Activated CD4-positive, alpha-beta memory T cell treated with anti-CD3 and anti-CD28 coated beads for 36 hours (primary cell): Measurements from ENCODE around the gene DLG2. TPM values are rescaled to one million over a fixed set of nuclear protein-coding genes. Genes with fewer than 3 reads are reported as not detected.
"Not testable (repeated sequence)": the region's sequence is repeated elsewhere in the genome, so short reads cannot be mapped to it uniquely, and the experiment has no call there.

ENCODE experiments used
- CTCF ChIA-PET: fragments of 350-600 bp; sonication (Branson Sonifier 250); formaldehyde crosslinking; loops from one replicate; lab custom pipeline; 2021; ENCODE audit warnings: antibody characterized with exemption, inconsistent platforms; lab: Charles Lee
- POLR2A ChIA-PET: fragments of 350-600 bp; sonication (Branson Sonifier 250); formaldehyde crosslinking; loops from one replicate; lab custom pipeline; 2021; ENCODE audit warnings: antibody characterized with exemption; lab: Charles Lee
- DNase-seq: peaks from one replicate; pipeline ENCODE4 v3.0.0-alpha.2; 2020
- H3K27ac Mint-ChIP-seq: one replicate; pipeline ENCODE4 v1.8.0; 2021; ENCODE audit warnings: mixed read lengths
- H3K27me3 Mint-ChIP-seq: one replicate; pipeline ENCODE4 v1.8.0; 2021; ENCODE audit warnings: mixed read lengths
- H3K36me3 Mint-ChIP-seq: one replicate; pipeline ENCODE4 v1.8.0; 2021; ENCODE audit warnings: mixed read lengths
- H3K4me1 Mint-ChIP-seq: one replicate; pipeline ENCODE4 v1.8.0; 2021; ENCODE audit warnings: low read depth, mixed read lengths
- H3K4me3 Mint-ChIP-seq: one replicate; pipeline ENCODE4 v1.8.0; 2021; ENCODE audit warnings: mild to moderate bottlenecking, mixed read lengths
- H3K9me3 Mint-ChIP-seq: one replicate; pipeline ENCODE4 v1.8.0; 2021; ENCODE audit warnings: mixed read lengths
- intact Hi-C: fragments of 100-400 bp; cut with micrococcal nuclease; formaldehyde crosslinking; loops from one replicate; pipeline ENCODE4 v1.15.1; 2023
- total RNA-seq, 2 experiments: library from RNA; stranded (reverse); gene quantifications; one replicate each; pipeline ENCODE4 v1.2.3, GENCODE V29; 2021

Gene DLG2
- total RNA-seq, 2 experiments from 2014 or later, result 1.7 to 2.1 TPM

DNA sequence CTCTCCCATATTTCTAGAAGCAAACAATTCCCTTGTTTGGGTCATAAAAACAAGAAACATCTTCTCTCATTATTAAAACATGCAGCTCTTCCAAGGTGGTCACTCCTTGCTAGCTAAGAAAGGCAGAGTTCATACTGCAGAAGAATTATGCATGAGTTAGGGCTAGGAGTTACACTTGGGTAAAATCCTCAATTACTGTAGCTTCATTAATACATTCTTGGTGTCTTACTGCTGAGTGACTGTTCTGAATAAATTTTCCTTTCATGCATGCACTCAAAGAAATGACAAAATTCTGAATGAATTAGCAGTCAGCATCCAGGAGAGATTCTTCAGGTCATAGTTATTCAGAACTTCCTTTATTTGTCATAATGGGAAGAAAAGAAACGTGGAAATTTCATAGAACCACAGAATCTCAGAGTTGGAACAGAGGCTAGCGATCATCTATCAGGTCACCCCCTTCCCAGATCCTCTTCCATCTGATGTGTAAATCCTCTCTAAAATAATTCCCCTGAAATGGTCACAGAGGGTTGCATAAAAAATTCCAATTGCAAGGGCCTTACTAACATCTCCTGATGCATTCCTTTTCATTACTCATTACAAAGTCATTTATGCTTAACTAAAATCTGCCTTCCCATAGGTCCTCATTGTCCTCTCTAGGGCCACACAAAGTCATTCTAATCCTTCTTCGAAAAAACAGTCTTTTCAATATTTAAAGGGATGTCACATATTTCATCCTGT lies 771.5 kb downstream of the DLG2 start:
- H3K4me3 Mint-ChIP-seq, result no peak overlapping the region
- H3K9me3 Mint-ChIP-seq, result peaks cover 44% of the 10 kb centered on the region
- ChIA-PET POLR2A (no interaction called here), CTCF (no interaction called here)
- DNase-seq, result no peak
- H3K27me3 Mint-ChIP-seq, result no peaks in the 10 kb centered on the region
- intact Hi-C loops, result no loop called here
- no peaks in the 10 kb centered on the region for H3K36me3 Mint-ChIP-seq
- no peaks in the 10 kb centered on the region for H3K4me1 Mint-ChIP-seq
- H3K27ac Mint-ChIP-seq, result no peak overlapping the region

GRCh38 chr11:84854498-84854880 lies 772.7 kb downstream of the DLG2 start:
- H3K4me1 Mint-ChIP-seq, result no peaks in the 10 kb centered on the region
- peaks cover 42% of the 10 kb centered on the region for H3K9me3 Mint-ChIP-seq
- POLR2A ChIA-PET, result no interaction called here
- H3K36me3 Mint-ChIP-seq, result no peaks in the 10 kb centered on the region
- CTCF ChIA-PET, result no interaction called here
- intact Hi-C loops, result no loop called here
- no peaks in the 10 kb centered on the region for H3K27me3 Mint-ChIP-seq
- no peak overlapping the region for H3K4me3 Mint-ChIP-seq
- no peak overlapping the region for H3K27ac Mint-ChIP-seq
- DNase-seq, result no peak

DNA sequence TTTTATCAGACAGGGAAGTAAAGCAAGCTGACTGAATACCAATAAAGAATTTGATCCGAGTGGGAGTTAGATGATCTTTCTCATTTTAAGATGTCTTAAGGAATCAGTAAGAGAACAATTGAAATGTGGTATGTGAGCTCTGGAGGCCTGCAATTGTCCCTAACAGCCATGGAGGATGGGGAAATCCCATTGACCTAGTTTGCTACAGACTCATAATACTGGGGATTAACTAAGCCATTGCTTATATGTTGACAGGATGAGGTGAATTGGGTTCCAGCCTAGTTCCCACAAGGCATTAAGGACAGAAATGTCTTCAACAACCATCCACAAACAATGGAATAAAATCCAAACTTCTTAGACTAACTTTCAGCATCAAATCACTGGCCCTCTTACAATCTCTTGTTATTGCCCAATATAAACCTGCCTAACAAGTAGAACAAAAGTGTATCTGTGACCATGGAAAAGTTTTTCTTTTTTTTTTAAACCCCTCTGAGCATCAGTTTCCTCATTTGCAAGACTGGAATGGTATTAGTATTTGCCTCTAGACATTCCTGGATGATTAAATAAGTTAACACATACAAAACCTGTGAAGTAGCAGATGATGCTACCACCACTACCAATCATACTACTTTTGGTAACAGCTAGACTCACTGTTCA lies 773.2 kb downstream of the DLG2 start:
- POLR2A ChIA-PET, result no interaction called here
- Mint-ChIP-seq H3K4me3 (no peak overlapping the region), H3K27ac (no peak overlapping the region), H3K4me1 (no peaks in the 10 kb centered on the region), H3K36me3 (no peaks in the 10 kb centered on the region), H3K27me3 (no peaks in the 10 kb centered on the region), H3K9me3 (peaks cover 44% of the 10 kb centered on the region)
- no peak for DNase-seq
- intact Hi-C loops, result no loop called here
- CTCF ChIA-PET, result no interaction called here

GRCh38 chr11:84847842-84848241 lies 779.3 kb downstream of the DLG2 start:
- no peaks in the 10 kb centered on the region for H3K27me3 Mint-ChIP-seq
- no peaks in the 10 kb centered on the region for H3K4me1 Mint-ChIP-seq
- H3K9me3 Mint-ChIP-seq, result peaks cover 39% of the 10 kb centered on the region
- DNase-seq, result no peak
- intact Hi-C loops, result no loop called here
- H3K36me3 Mint-ChIP-seq, result no peaks in the 10 kb centered on the region
- no peak overlapping the region for H3K4me3 Mint-ChIP-seq
- ChIA-PET CTCF (no interaction called here), POLR2A (no interaction called here)
- H3K27ac Mint-ChIP-seq, result no peak overlapping the region

DNA sequence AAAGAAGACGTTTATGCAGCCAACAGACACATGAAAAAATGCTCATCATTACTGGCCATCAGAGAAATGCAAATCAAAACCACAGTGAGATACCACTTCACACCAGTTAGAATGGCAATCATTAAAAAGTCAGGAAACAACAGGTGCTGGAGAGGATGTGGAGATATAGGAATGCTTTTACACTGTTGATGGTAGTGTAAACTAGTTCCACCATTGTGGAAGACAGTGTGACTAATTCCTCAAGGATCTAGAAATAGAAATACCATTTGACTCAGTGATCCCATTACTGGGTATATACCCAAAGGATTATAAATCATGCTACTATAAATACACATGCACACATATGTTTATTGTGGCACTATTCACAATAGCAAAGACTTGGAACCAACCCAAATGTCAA lies 786.9 kb downstream of the DLG2 start:
- DNase-seq, H3K36me3 Mint-ChIP-seq, H3K27ac Mint-ChIP-seq, POLR2A ChIA-PET, CTCF ChIA-PET, H3K27me3 Mint-ChIP-seq, H3K4me3 Mint-ChIP-seq, H3K4me1 Mint-ChIP-seq, intact Hi-C loops: not testable (repeated sequence)
- H3K9me3 Mint-ChIP-seq, result peaks cover 34% of the 10 kb centered on the region

DNA sequence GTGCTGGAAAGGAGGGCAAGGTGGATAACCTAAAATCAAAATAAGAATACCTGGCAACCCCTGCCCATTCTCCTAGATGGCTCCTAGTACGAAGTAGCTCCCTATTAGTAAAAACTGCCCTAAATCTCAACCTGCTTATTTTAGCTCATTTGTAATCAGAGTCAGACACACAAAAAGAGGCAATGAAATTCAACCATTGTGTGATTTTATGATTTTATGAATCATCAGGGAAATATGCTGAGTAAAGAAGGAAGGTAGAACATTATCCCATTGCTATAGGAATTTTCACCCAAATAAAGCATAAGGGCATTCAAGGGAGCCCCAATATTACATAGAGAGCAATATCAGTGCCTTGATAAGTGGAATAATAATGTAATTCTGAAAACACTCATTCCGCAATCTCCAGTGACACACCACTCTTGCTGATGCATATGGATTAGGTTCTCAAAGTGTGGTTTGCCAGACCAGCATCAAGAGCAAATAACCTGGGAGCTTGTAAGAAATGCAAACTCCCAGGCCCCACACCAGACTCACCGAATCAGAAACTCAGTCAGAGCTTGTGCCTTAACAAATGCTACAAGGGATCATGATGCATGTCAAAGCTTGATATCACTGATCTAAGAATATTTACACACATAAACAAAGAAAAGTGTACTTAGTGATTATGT lies 789.6 kb downstream of the DLG2 start:
- no peak for DNase-seq
- H3K27ac Mint-ChIP-seq, result no peak overlapping the region
- ChIA-PET POLR2A (no interaction called here), CTCF (no interaction called here)
- no peak overlapping the region for H3K4me3 Mint-ChIP-seq
- intact Hi-C loops, result no loop called here
- H3K9me3 Mint-ChIP-seq, result peaks cover 31% of the 10 kb centered on the region
- H3K36me3 Mint-ChIP-seq, result no peaks in the 10 kb centered on the region
- no peaks in the 10 kb centered on the region for H3K27me3 Mint-ChIP-seq
- no peaks in the 10 kb centered on the region for H3K4me1 Mint-ChIP-seq

- Mint-ChIP-seq H3K4me3 (no peak overlapping the region), H3K36me3 (no peaks in the 10 kb centered on the region), H3K4me1 (no peaks in the 10 kb centered on the region), H3K27me3 (no peaks in the 10 kb centered on the region), H3K9me3 (peaks cover 24% of the 10 kb centered on the region), H3K27ac (no peak overlapping the region)
- ChIA-PET CTCF (no interaction called here), POLR2A (no interaction called here)
- DNase-seq, result no peak
- intact Hi-C loops, result no loop called here
Measured at GRCh38 chr11:84836371-84836770, 790.8 kb downstream of the DLG2 start.

DNA sequence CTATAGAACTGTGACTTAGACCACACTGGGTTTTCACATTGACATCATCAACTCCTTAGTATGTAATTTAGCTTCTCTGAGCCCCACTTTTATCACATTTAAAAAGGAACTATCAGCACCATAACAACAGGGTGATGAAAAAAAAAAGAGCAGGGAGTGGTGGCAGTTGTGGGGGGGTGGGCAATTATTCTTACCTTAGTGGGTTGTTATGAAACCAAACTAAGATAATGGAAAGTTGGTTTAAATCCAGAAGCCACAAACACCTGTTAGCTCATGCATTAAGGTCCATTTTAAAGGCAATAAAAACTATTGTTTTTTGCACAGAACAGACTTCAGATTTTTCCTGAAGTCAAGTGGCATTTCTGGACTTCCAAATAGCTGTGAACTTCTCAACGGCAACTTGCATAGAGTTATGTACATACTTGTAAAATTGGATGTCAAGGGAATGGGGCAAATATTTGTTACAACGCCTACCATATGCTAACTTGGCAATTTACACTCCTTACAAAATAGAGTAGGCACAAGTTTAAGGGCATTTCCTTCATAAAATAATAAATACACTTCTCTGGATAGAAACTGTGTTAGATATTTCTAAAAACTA lies 793.6 kb downstream of the DLG2 start:
- no peaks in the 10 kb centered on the region for H3K4me1 Mint-ChIP-seq
- CTCF ChIA-PET, result no interaction called here
- intact Hi-C loops, result no loop called here

DNA sequence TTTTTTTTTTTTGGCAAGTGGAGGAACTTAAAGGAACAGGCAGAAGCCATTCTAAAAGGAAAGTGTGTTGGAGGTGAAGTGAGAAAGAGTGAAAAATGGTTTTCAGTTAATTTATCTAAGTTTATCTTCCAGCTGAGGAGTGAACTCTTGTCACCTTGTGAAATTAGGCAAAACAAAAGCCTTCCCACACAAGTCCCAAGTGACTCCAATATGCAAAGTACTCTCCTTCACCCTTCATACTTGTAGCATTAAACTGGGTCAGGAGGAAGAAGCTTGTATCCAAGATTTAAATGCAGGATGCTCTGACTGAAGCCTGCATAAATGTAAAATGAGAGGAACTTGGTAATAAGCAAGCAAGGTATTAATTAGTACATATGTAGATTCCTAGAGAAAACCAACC lies 796.8 kb downstream of the DLG2 start:
- no peaks in the 10 kb centered on the region for H3K36me3 Mint-ChIP-seq
- H3K27me3 Mint-ChIP-seq, result no peaks in the 10 kb centered on the region
- intact Hi-C loops, result no loop called here
- no peak overlapping the region for H3K4me3 Mint-ChIP-seq
- H3K27ac Mint-ChIP-seq, result no peak overlapping the region
- ChIA-PET POLR2A (no interaction called here), CTCF (no interaction called here)
- peaks cover 27% of the 10 kb centered on the region for H3K9me3 Mint-ChIP-seq
- no peak for DNase-seq
- no peaks in the 10 kb centered on the region for H3K4me1 Mint-ChIP-seq

More for the DNA sequence above, 793.6 kb downstream of the DLG2 start:
- Mint-ChIP-seq H3K36me3 (no peaks in the 10 kb centered on the region), H3K27me3 (no peaks in the 10 kb centered on the region), H3K27ac (no peak overlapping the region), H3K4me3 (no peak overlapping the region), H3K9me3 (peaks cover 20% of the 10 kb centered on the region)
- POLR2A ChIA-PET, result no interaction called here
- no peak for DNase-seq

GRCh38 chr11:84829162-84829561 lies 798.0 kb downstream of the DLG2 start:
- POLR2A ChIA-PET, result no interaction called here
- CTCF ChIA-PET, result no interaction called here

DNA sequence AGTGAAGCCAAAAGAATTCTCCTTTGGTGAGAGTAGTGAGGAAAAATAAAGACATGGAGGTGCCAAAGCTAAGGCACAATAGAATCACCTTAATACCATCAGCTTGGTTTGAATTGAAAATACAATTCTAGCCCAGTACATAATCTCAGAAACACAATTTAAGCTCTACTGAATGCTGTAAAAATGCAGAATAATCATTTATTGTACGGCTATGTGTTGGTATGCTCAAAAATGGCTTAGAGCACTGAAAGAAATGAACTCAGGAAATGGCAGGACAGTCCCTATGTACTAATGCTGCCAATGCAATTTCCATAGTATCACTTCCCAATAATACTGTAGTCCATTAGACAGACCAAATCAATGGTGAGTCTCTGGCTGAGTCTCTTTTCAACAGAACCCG lies 798.5 kb downstream of the DLG2 start:
- intact Hi-C loops, result loop anchor here (5.0 kb wide), 1 partner anchor 351 kb away; no protein-coding TSS in a partner anchor
- POLR2A ChIA-PET, result no interaction called here
- CTCF ChIA-PET, result no interaction called here
- no peak for DNase-seq
- Mint-ChIP-seq H3K36me3 (no peaks in the 10 kb centered on the region), H3K4me1 (no peaks in the 10 kb centered on the region), H3K9me3 (peaks cover 37% of the 10 kb centered on the region), H3K27me3 (no peaks in the 10 kb centered on the region), H3K4me3 (no peak overlapping the region), H3K27ac (no peak overlapping the region)

More at GRCh38 chr11:84829162-84829561, 798.0 kb downstream of the DLG2 start:
- no peaks in the 10 kb centered on the region for H3K36me3 Mint-ChIP-seq
- H3K9me3 Mint-ChIP-seq, result peaks cover 34% of the 10 kb centered on the region
- no peak for DNase-seq
- intact Hi-C loops, result loop anchor here (5.0 kb wide), 1 partner anchor 352 kb away; no protein-coding TSS in a partner anchor
- no peaks in the 10 kb centered on the region for H3K4me1 Mint-ChIP-seq
- no peak overlapping the region for H3K4me3 Mint-ChIP-seq
- H3K27me3 Mint-ChIP-seq, result no peaks in the 10 kb centered on the region
- H3K27ac Mint-ChIP-seq, result no peak overlapping the region

DNA sequence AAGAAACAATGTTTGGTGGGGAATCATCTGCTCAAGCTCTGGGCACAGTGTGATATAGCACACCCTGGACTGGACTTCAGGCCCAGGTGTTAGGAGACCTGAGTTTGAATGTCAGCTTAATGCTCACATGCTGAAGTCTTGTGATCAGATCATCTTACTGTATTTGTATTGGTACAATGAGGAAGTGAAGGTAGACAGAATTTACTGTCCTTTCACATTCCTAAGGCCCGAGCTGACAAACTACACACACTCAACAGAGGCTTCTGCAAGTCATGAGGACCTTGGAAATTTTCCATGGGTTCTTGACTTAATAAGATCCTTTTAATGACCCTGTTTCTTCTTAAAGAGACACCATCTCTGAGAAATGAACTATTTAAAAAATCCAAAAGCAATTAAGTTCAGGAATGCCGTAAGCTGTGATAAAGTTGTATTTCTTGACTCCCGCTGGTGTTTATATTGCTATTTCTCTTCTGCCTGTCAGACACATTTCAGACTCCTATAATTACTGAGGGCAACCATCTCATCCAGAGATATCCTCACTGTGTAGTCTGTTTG lies 802.0 kb downstream of the DLG2 start:
- H3K9me3 Mint-ChIP-seq, result peaks cover 39% of the 10 kb centered on the region
- no peaks in the 10 kb centered on the region for H3K36me3 Mint-ChIP-seq
- intact Hi-C loops, result loop anchor here (5.0 kb wide), 1 partner anchor 348 kb away; no protein-coding TSS in a partner anchor
- no peak overlapping the region for H3K27ac Mint-ChIP-seq
- no peaks in the 10 kb centered on the region for H3K27me3 Mint-ChIP-seq
- ChIA-PET CTCF (no interaction called here), POLR2A (no interaction called here)
- no peak overlapping the region for H3K4me3 Mint-ChIP-seq
- no peak for DNase-seq
- H3K4me1 Mint-ChIP-seq, result no peaks in the 10 kb centered on the region
